ENCODE results near the gene TXLNB. TPM values are rescaled to one million over a fixed set of nuclear protein-coding genes. Genes with fewer than 3 reads are reported as not detected.

TXLNB gene
- total and polyA plus RNA-seq, 2 of the 4 experiments (the other 2 are of a cell fraction): under 0.01 to 0.05 TPM

DNA sequence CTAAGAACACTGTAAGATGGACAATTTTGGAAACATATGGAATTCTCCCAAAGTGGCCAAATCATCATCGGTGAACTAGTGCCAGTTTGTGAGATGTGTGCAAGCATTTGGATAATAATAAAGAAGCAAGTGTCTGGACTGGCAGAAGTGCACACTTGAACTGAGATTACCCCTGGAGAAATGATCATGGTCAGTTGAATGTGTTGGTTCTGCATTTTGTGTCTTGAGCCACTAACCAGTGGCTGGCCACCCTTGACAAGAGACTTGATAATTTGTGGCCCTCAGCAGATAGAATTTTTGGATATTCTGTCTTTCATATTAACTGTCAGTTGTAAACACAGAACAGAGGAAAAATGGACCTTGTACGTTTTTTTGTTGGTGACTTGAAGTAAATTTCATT, 45.2 kb upstream of the TXLNB start:
- WGBS, 2 experiments (ENCODE audit: extremely low coverage in 2 of 2, insufficient read length in 1 of 2): 100% methylated on average over 1 of the region's 2 CpGs; no CpG with 5 or more reads in 1 of the 2 experiments
- Histone ChIP-seq H3K56ac (ENCODE audit: extremely low read depth, insufficient read depth, low read length) (no peak overlapping the region), H3K4me3 (ENCODE audit: insufficient read depth, low read depth, low read length) (no peak overlapping the region), H4K20me1 (ENCODE audit: insufficient read depth, low read length) (no peaks in the 10 kb centered on the region), H2AFZ (replicated peaks; ENCODE audit: low read length, poor library complexity) (no peak overlapping the region), H3K18ac (ENCODE audit: low read depth, low read length) (no peak overlapping the region), H2BK120ac (ENCODE audit: low read depth, low read length) (no peak overlapping the region), H2BK15ac (ENCODE audit: low read depth, low read length) (no peak overlapping the region; the same call in 2 of the 3 replicates), H2BK5ac (ENCODE audit: low read depth, low read length, poor library complexity, severe bottlenecking) (no peak overlapping the region), H4K5ac (ENCODE audit: low read depth, low read length) (no peak overlapping the region), H4K8ac (ENCODE audit: low read depth in 2 of 2, low read length in 2 of 2) (no peak overlapping the region), H3K9me1 (ENCODE audit: insufficient read depth, low read length) (no peaks in the 10 kb centered on the region), H4K91ac (ENCODE audit: insufficient read depth, low read depth, low read length) (no peak overlapping the region), H3K9ac (ENCODE audit: low read depth, low read length) (no peak overlapping the region), H3K27me3 (ENCODE audit: control insufficient read depth, insufficient read depth, low read length) (no peaks in the 10 kb centered on the region), H3K27ac (ENCODE audit: insufficient read depth, low read length) (no peak overlapping the region), H2BK20ac (ENCODE audit: low read depth, low read length) (no peak overlapping the region), H3K9me3 (ENCODE audit: control insufficient read depth, insufficient read depth, low read length) (no peaks in the 10 kb centered on the region), H2AK5ac (ENCODE audit: low read depth, low read length) (no peak overlapping the region), H3K4me2 (ENCODE audit: low read depth, low read length) (no peak overlapping the region), H3K36me3 (ENCODE audit: control insufficient read depth, insufficient read depth, low read length) (no peaks in the 10 kb centered on the region), H3K4me1 (ENCODE audit: control insufficient read depth, insufficient read depth, low read length) (peaks cover 6% of the 10 kb centered on the region), H3K79me1 (ENCODE audit: low read depth in 1 of 2, low read length in 2 of 2) (no peaks in the 10 kb centered on the region), H3K14ac (replicated peaks; ENCODE audit: low read depth, low read length) (no peak overlapping the region), H3K23ac (ENCODE audit: low read depth, low read length) (no peak overlapping the region), H3K4ac (ENCODE audit: low read depth, low read length) (no peak overlapping the region), H2AK9ac (replicated peaks; ENCODE audit: low read depth, low read length, poor library complexity) (no peak overlapping the region)
- ChIA-PET CTCF (no interaction called here), POLR2A (ENCODE audit: unreplicated experiment) (interaction anchor here (0.6 kb wide), 1 partner anchor 368 kb away, joined by 4 read pairs; no protein-coding TSS in a partner anchor)
- no TSS peak for BruUV-seq (replicated peaks)
- intact Hi-C loops (cut with micrococcal nuclease) (no loop called here), dilution Hi-C loops (cut with HindIII; ENCODE audit: low sequenced_read_pairs, unreplicated experiment) (no loop called here), in situ Hi-C loops (cut with MboI; ENCODE audit: low sequenced_read_pairs) (no loop called here)
- ATAC-seq (ENCODE audit: low read depth) (no peak), DNase-seq (no peak)
- TF ChIP-seq, protein P1, sequence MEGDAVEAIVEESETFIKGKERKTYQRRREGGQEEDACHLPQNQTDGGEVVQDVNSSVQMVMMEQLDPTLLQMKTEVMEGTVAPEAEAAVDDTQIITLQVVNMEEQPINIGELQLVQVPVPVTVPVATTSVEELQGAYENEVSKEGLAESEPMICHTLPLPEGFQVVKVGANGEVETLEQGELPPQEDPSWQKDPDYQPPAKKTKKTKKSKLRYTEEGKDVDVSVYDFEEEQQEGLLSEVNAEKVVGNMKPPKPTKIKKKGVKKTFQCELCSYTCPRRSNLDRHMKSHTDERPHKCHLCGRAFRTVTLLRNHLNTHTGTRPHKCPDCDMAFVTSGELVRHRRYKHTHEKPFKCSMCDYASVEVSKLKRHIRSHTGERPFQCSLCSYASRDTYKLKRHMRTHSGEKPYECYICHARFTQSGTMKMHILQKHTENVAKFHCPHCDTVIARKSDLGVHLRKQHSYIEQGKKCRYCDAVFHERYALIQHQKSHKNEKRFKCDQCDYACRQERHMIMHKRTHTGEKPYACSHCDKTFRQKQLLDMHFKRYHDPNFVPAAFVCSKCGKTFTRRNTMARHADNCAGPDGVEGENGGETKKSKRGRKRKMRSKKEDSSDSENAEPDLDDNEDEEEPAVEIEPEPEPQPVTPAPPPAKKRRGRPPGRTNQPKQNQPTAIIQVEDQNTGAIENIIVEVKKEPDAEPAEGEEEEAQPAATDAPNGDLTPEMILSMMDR (conservative IDR thresholded peaks at IDR 0.05; ENCODE audit: low read depth, low read length): no peak
- TF ChIP-seq, protein P2, sequence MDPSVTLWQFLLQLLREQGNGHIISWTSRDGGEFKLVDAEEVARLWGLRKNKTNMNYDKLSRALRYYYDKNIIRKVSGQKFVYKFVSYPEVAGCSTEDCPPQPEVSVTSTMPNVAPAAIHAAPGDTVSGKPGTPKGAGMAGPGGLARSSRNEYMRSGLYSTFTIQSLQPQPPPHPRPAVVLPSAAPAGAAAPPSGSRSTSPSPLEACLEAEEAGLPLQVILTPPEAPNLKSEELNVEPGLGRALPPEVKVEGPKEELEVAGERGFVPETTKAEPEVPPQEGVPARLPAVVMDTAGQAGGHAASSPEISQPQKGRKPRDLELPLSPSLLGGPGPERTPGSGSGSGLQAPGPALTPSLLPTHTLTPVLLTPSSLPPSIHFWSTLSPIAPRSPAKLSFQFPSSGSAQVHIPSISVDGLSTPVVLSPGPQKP (IDR thresholded peaks at IDR 0.05; ENCODE audit: borderline replicate concordance, low read depth, low read length): no peak
- TF ChIP-seq POLR2A (IDR thresholded peaks at IDR 0.05; ENCODE audit: low read depth, low read length) (no peak), NFE2L2 (IDR thresholded peaks at IDR 0.05; ENCODE audit: low read depth, low read length) (no peak), RCOR1 (IDR thresholded peaks at IDR 0.05; ENCODE audit: insufficient replicate concordance, low read length) (no peak), CEBPB (IDR thresholded peaks at IDR 0.05; ENCODE audit: low read depth, low read length) (no peak), RFX5 (IDR thresholded peaks at IDR 0.05; ENCODE audit: low read depth, low read length) (no peak), RAD21 (IDR thresholded peaks at IDR 0.05; ENCODE audit: low read length) (no peak)
- TF ChIP-seq, protein P3, sequence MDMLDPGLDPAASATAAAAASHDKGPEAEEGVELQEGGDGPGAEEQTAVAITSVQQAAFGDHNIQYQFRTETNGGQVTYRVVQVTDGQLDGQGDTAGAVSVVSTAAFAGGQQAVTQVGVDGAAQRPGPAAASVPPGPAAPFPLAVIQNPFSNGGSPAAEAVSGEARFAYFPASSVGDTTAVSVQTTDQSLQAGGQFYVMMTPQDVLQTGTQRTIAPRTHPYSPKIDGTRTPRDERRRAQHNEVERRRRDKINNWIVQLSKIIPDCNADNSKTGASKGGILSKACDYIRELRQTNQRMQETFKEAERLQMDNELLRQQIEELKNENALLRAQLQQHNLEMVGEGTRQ (IDR thresholded peaks at IDR 0.05; ENCODE audit: low read depth, low read length): no peak
